Loucy (cell line): ENCODE data around the gene C6orf120.

Experiments
- H2AFZ ChIP-seq: fragments of 200-600 bp; sonication (generic); 2 replicates; pipeline ENCODE4 v1.6.0; 2016; ENCODE audit warnings: antibody characterized with exemption, mild to moderate bottlenecking, low read length, moderate library complexity
- H3F3A ChIP-seq: fragments of 200-600 bp; 2 replicates; pipeline ENCODE4 v1.6.0; 2016; ENCODE audit warnings: antibody characterized with exemption, low read depth, mild to moderate bottlenecking
- H3K27me3 ChIP-seq: fragments of 200-600 bp; sonication (generic); 2 replicates; pipeline ENCODE4 v1.6.1; 2014; ENCODE audit warnings: low read length, mild to moderate bottlenecking; ENCODE audit not compliant: insufficient read depth, poor library complexity, severe bottlenecking
- H3K36me3 ChIP-seq: fragments of 200-600 bp; sonication (generic); 2 replicates; pipeline ENCODE4 v1.6.1; 2016; ENCODE audit warnings: low read length; ENCODE audit not compliant: insufficient read depth
- H3K4me1 ChIP-seq: fragments of 200-600 bp; sonication (generic); 2 replicates; pipeline ENCODE4 v1.5.1; 2014; ENCODE audit warnings: low read length, mild to moderate bottlenecking; ENCODE audit not compliant: insufficient read depth, poor library complexity, severe bottlenecking
- H3K4me2 ChIP-seq: fragments of 200-600 bp; sonication (generic); 2 replicates; pipeline ENCODE4 v1.6.0; 2014; ENCODE audit warnings: antibody characterized with exemption, low read length, low read depth, mild to moderate bottlenecking; ENCODE audit not compliant: poor library complexity, severe bottlenecking
- H3K4me3 ChIP-seq: fragments of 200-600 bp; sonication (generic); 2 replicates; pipeline ENCODE4 v1.5.1; 2014; ENCODE audit warnings: low read length, mild to moderate bottlenecking, mixed read lengths; ENCODE audit not compliant: poor library complexity, severe bottlenecking
- H3K79me2 ChIP-seq: fragments of 200-600 bp; sonication (generic); 2 replicates; pipeline ENCODE4 v1.6.1; 2014; ENCODE audit warnings: low read length; ENCODE audit not compliant: insufficient read depth
- H3K9ac ChIP-seq: fragments of 200-600 bp; sonication (generic); 2 replicates; pipeline ENCODE4 v1.6.0; 2014; ENCODE audit warnings: mild to moderate bottlenecking, low read depth, low read length, moderate library complexity; ENCODE audit not compliant: poor library complexity, severe bottlenecking
- H3K9me2 ChIP-seq: fragments of 200-600 bp; sonication (generic); replicated peaks from 2 replicates; pipeline ENCODE4 v1.6.1; 2016; ENCODE audit warnings: low read depth, low read length, mixed read lengths
- H3K9me3 ChIP-seq: fragments of 200-600 bp; sonication (generic); 2 replicates; pipeline ENCODE4 v1.6.1; 2014; ENCODE audit warnings: mild to moderate bottlenecking, antibody characterized with exemption, low read length, low read depth; ENCODE audit not compliant: insufficient read depth
- H4K20me1 ChIP-seq: fragments of 200-600 bp; sonication (generic); 2 replicates; pipeline ENCODE4 v1.6.0; 2014; ENCODE audit warnings: antibody characterized with exemption, low read length, mild to moderate bottlenecking; ENCODE audit not compliant: insufficient read depth, poor library complexity, severe bottlenecking
- EZH2phosphoT487 ChIP-seq: fragments of 200-600 bp; IDR thresholded peaks from 2 replicates; pipeline ENCODE4 v1.6.1; 2018; ENCODE audit warnings: antibody characterized with exemption, mild to moderate bottlenecking, moderate library complexity, borderline replicate concordance
- TF ChIP-seq, protein P1 (sequence below): fragments of 200-600 bp; sonication (generic); conservative IDR thresholded peaks from 2 replicates; pipeline ENCODE4 v1.5.1; 2014; ENCODE audit warnings: mild to moderate bottlenecking, antibody characterized with exemption, low read length

The C6orf120 gene

DNA sequence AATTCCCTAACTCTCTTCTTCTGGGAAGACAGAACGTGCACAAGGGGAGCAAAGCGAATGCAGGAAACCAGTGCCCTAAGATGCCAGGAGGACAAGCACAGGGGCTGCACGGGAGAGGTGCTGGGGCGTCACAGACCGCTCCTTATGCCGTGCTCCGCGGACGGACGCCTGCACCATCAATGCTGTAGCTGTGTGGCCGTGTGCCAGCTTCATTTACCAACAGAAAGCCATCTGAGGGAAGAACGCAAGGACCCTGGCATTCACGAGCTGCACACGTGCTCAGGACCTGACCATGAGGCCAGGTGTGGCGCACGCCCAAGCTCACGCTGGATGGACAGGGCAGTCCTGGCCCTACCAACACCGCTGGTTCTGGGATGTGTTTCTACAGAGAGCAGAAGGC is 35.5 kb upstream of the C6orf120 start:
- no peak for TF ChIP-seq EZH2phosphoT487
- TF ChIP-seq, protein P1, sequence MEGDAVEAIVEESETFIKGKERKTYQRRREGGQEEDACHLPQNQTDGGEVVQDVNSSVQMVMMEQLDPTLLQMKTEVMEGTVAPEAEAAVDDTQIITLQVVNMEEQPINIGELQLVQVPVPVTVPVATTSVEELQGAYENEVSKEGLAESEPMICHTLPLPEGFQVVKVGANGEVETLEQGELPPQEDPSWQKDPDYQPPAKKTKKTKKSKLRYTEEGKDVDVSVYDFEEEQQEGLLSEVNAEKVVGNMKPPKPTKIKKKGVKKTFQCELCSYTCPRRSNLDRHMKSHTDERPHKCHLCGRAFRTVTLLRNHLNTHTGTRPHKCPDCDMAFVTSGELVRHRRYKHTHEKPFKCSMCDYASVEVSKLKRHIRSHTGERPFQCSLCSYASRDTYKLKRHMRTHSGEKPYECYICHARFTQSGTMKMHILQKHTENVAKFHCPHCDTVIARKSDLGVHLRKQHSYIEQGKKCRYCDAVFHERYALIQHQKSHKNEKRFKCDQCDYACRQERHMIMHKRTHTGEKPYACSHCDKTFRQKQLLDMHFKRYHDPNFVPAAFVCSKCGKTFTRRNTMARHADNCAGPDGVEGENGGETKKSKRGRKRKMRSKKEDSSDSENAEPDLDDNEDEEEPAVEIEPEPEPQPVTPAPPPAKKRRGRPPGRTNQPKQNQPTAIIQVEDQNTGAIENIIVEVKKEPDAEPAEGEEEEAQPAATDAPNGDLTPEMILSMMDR: no peak
- Histone ChIP-seq H4K20me1 (no peaks in the 10 kb centered on the region), H3K4me3 (no peak overlapping the region), H2AFZ (no peak overlapping the region), H3K9me3 (no peaks in the 10 kb centered on the region), H3K4me1 (peaks cover 4% of the 10 kb centered on the region), H3K79me2 (no peaks in the 10 kb centered on the region), H3K9me2 (no peaks in the 10 kb centered on the region), H3K4me2 (no peak overlapping the region), H3K36me3 (no peaks in the 10 kb centered on the region), H3F3A (no peaks in the 10 kb centered on the region), H3K27me3 (no peaks in the 10 kb centered on the region), H3K9ac (no peak overlapping the region)

DNA sequence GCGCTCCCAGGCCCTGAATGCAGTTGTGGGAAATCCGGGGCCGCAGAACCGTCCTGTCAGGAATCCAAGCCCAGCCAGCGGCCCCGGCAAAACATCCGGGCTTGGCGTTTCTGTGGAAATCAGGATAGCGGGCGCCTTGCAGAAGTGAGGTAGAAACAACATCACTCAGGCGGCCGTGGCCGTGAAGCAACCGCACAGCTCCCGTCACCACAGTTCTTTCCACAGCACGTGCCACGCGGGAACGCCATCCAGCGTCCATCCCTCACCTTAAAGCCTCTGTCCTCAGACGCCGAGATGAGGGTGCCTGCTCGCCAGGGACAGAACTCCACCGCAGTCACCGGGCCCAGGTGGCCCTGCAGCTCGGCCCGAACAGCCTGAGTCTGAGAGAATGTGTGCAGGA is 34.2 kb upstream of the C6orf120 start:
- no peak overlapping the region for H3K9ac ChIP-seq
- H4K20me1 ChIP-seq: no peaks in the 10 kb centered on the region
- H3F3A ChIP-seq: no peaks in the 10 kb centered on the region
- no peak for TF ChIP-seq EZH2phosphoT487
- TF ChIP-seq, protein P1: no peak
- H3K4me3 ChIP-seq: no peak overlapping the region
- no peak overlapping the region for H3K4me2 ChIP-seq
- no peaks in the 10 kb centered on the region for H3K9me3 ChIP-seq
- H2AFZ ChIP-seq: no peak overlapping the region
- H3K27me3 ChIP-seq: no peaks in the 10 kb centered on the region
- peaks cover 4% of the 10 kb centered on the region for H3K4me1 ChIP-seq
- H3K79me2 ChIP-seq: no peaks in the 10 kb centered on the region
- H3K36me3 ChIP-seq: no peaks in the 10 kb centered on the region
- no peaks in the 10 kb centered on the region for H3K9me2 ChIP-seq

DNA sequence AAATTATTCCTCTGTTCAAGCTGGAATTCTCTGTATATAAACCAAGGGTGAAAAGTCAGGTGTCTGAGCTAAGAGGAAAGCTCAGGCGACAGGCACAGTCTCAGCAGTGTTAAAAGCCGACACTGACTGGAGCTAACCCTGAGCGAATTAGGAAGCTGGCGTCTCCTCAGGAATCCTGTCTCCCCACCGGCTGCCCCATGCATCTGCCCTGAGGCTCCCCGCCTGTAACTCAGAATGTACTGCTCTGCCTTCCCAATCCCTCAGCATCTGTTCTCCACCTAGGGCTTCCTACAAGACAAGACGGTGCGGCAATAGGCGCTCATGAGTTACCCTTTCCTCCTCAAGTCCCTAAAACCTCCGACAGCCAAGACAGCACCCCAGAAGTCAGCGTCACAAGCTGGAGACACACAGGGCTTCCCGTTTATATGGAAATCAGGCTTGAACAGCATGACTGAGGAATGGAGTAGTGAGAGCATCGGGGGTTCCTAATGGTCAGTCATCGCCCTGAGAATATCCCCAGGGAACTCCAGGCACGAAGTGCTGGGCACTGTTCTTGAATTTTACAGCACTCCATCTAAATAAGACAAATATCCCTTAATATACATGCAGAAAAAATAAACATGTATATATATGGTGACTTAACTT is 33.6 kb upstream of the C6orf120 start:
- no peak overlapping the region for H2AFZ ChIP-seq
- H3K4me2 ChIP-seq: no peak overlapping the region
- H3F3A ChIP-seq: no peaks in the 10 kb centered on the region
- H3K9ac ChIP-seq: no peak overlapping the region
- no peaks in the 10 kb centered on the region for H3K27me3 ChIP-seq
- no peaks in the 10 kb centered on the region for H3K36me3 ChIP-seq
- TF ChIP-seq, protein P1: no peak
- no peak for TF ChIP-seq EZH2phosphoT487
- no peaks in the 10 kb centered on the region for H4K20me1 ChIP-seq
- H3K9me2 ChIP-seq: no peaks in the 10 kb centered on the region
- no peaks in the 10 kb centered on the region for H3K9me3 ChIP-seq
- H3K4me3 ChIP-seq: no peak overlapping the region
- H3K4me1 ChIP-seq: peaks cover 4% of the 10 kb centered on the region
- no peaks in the 10 kb centered on the region for H3K79me2 ChIP-seq
